ENCODE results near the gene CARS2. TPM values are rescaled to one million over a fixed set of nuclear protein-coding genes. Genes with fewer than 3 reads are reported as not detected.

Gene CARS2
- total RNA-seq, 3 donors from 2014 or later (not counting 1 experiment from before 2014, with no cell fraction given) = 65.3 to 77.3 (median 73.0) TPM

DNA sequence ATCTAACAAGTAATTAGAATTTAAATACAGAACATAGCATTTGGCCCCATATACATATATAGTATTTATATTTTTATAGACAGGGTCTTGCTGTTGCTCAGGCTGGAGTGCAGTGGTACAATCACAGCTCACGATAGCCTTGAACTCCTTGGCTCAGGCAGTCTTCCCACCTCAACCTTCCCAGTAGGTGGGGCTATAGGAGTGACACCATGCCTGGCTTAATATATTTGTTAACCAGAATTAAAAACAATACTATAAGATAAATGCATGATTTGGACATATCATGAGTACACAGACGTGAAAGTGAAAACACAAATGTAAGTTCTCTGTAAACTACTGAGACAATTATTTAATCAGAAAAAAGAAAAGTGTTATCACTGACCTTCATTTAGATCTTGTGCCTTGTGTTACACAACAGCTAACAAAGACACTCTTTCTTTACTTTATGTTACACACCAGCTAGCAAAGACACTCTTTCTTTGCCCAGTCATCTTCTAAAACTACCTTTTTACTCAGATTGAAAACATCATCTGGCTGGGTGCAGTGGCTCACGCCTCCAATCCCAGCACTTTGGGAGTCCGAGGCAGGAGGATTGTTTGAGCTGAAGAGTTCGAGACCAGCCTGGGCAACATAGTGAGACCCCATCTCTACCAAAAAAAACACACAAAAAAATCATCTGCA is 22.6 kb downstream of the CARS2 start:
- H3K27me3 ChIP-seq (ENCODE audit: control insufficient read depth, insufficient read depth, low read length) = no peaks in the 10 kb centered on the region
- peaks cover 6% of the 10 kb centered on the region for H3K36me3 Mint-ChIP-seq
- no peaks in the 10 kb centered on the region for H3K9me3 ChIP-seq (ENCODE audit: control insufficient read depth, insufficient read depth, low read length)
- H3K9me3 Mint-ChIP-seq = no peaks in the 10 kb centered on the region
- H3K27ac Mint-ChIP-seq = no peak overlapping the region
- intact Hi-C loops (cut with micrococcal nuclease) = loop anchor here (1.0 kb wide), 1 partner anchor 136 kb away; no protein-coding TSS in a partner anchor
- WGBS (ENCODE audit: insufficient coverage) = 100% methylated on average over 3 of the region's 5 CpGs
- TF ChIP-seq, protein P1, sequence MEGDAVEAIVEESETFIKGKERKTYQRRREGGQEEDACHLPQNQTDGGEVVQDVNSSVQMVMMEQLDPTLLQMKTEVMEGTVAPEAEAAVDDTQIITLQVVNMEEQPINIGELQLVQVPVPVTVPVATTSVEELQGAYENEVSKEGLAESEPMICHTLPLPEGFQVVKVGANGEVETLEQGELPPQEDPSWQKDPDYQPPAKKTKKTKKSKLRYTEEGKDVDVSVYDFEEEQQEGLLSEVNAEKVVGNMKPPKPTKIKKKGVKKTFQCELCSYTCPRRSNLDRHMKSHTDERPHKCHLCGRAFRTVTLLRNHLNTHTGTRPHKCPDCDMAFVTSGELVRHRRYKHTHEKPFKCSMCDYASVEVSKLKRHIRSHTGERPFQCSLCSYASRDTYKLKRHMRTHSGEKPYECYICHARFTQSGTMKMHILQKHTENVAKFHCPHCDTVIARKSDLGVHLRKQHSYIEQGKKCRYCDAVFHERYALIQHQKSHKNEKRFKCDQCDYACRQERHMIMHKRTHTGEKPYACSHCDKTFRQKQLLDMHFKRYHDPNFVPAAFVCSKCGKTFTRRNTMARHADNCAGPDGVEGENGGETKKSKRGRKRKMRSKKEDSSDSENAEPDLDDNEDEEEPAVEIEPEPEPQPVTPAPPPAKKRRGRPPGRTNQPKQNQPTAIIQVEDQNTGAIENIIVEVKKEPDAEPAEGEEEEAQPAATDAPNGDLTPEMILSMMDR (IDR thresholded peaks at IDR 0.05) = peak; percentile 80
- H3K4me1 ChIP-seq (ENCODE audit: control insufficient read depth, insufficient read depth, low read length) = peaks cover 4% of the 10 kb centered on the region
- H3K36me3 ChIP-seq (ENCODE audit: control insufficient read depth, insufficient read depth, low read length) = peaks cover 59% of the 10 kb centered on the region
- H3K4me3 Mint-ChIP-seq = no peak overlapping the region
- ATAC-seq (peak in 2 of 3 donors; percentile 74 to 82), DNase-seq (peak in 1 of 2 donors; percentile 56)
- H3K4me1 Mint-ChIP-seq = peaks cover 0 to under 1% of the 10 kb centered on the region in 2 donors
- no peaks in the 10 kb centered on the region for H3K27me3 Mint-ChIP-seq (ENCODE audit: low read depth in 2 of 2)
- no peak overlapping the region for H3K4me3 ChIP-seq (ENCODE audit: low read length)
- no peak overlapping the region for H3K27ac ChIP-seq (ENCODE audit: low read length)

DNA sequence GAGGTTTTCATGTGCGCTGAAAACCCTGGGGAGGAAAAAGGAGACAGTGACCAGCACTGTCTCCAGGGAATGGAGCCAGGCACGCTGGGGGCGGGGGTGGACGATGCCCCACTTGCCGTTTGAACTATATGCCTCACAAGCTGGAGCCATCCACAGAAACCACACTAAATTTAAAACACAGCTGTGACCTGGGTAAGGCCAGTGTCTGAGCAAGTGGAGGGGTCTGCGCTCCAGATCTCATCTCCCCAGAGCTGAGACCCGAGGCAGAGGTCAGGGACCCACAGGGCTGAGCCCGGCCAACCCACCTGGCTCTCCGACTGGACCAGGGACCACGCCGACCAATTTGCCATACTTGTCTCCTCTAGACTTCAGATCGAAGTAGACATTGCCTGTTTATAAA is 23.2 kb downstream of the CARS2 start:
- no peaks in the 10 kb centered on the region for H3K9me3 ChIP-seq (ENCODE audit: control insufficient read depth, insufficient read depth, low read length)
- H3K4me3 ChIP-seq (ENCODE audit: low read length) = no peak overlapping the region
- intact Hi-C loops (cut with micrococcal nuclease) = loop anchor here (1.0 kb wide), 1 partner anchor 137 kb away; no protein-coding TSS in a partner anchor
- H3K27me3 Mint-ChIP-seq (ENCODE audit: low read depth in 2 of 2) = no peaks in the 10 kb centered on the region
- no peak overlapping the region for H3K27ac Mint-ChIP-seq
- H3K9me3 Mint-ChIP-seq = no peaks in the 10 kb centered on the region
- H3K4me3 Mint-ChIP-seq = no peak overlapping the region
- peaks cover 6% of the 10 kb centered on the region for H3K4me1 ChIP-seq (ENCODE audit: control insufficient read depth, insufficient read depth, low read length)
- H3K4me1 Mint-ChIP-seq = peaks cover 0 to 6% of the 10 kb centered on the region in 2 donors
- H3K27ac ChIP-seq (ENCODE audit: low read length) = no peak overlapping the region
- peaks cover 6% of the 10 kb centered on the region for H3K36me3 Mint-ChIP-seq
- no peaks in the 10 kb centered on the region for H3K27me3 ChIP-seq (ENCODE audit: control insufficient read depth, insufficient read depth, low read length)
- no peak for DNase-seq
- TF ChIP-seq, protein P1 (IDR thresholded peaks at IDR 0.05) = no peak
- H3K36me3 ChIP-seq (ENCODE audit: control insufficient read depth, insufficient read depth, low read length) = peaks cover 64% of the 10 kb centered on the region
- WGBS (ENCODE audit: insufficient coverage) = 93% methylated on average over 12 of the region's 12 CpGs
- ATAC-seq = no peak

DNA sequence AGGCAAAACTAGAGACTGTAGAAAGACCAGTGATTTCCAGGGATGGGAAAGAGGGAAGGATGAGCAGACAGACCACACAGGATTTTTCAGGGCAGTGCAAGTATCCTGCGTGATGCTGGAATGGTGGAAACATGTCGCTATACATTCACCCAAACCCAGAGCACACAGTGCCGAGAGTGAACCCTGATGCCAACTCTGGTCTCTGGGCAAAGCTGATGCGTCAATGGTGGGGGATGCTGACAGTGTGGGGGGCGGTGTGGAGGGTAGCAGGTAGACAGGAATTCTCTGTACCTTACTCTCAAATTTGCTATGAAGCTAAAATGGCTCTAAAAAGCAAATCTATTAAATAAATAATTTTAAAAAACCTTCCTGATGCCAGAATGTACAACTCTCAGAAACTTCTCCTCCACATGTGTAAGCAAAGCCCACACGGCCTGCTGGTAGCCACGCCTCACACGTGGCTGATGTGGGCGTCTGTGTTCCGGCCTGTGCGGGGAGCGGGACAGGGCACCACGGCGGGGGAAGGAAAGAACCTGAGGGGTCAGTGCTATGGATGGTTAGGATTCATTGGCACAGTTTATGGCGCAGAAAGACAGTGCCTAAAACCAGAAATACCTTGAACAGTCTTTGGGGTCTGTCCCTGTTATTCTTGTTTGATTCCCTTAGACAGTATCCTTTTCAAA is 23.9 kb downstream of the CARS2 start:
- DNase-seq (no peak), ATAC-seq (no peak)
- Mint-ChIP-seq H3K36me3 (peaks cover 6% of the 10 kb centered on the region), H3K4me3 (no peak overlapping the region), H3K27me3 (ENCODE audit: low read depth in 2 of 2) (no peaks in the 10 kb centered on the region), H3K27ac (no peak overlapping the region), H3K4me1 (peaks cover 4 to 6% of the 10 kb centered on the region in 2 donors), H3K9me3 (no peaks in the 10 kb centered on the region)
- no peaks in the 10 kb centered on the region for H3K9me3 ChIP-seq (ENCODE audit: control insufficient read depth, insufficient read depth, low read length)
- 81% methylated on average over 12 of the region's 15 CpGs for WGBS (ENCODE audit: insufficient coverage)
- H3K4me1 ChIP-seq (ENCODE audit: control insufficient read depth, insufficient read depth, low read length) = peaks cover 10% of the 10 kb centered on the region
- peaks cover 62% of the 10 kb centered on the region for H3K36me3 ChIP-seq (ENCODE audit: control insufficient read depth, insufficient read depth, low read length)
- H3K27me3 ChIP-seq (ENCODE audit: control insufficient read depth, insufficient read depth, low read length) = no peaks in the 10 kb centered on the region
- H3K4me3 ChIP-seq (ENCODE audit: low read length) = no peak overlapping the region
- H3K27ac ChIP-seq (ENCODE audit: low read length) = no peak overlapping the region
- TF ChIP-seq, protein P1 (IDR thresholded peaks at IDR 0.05) = no peak
- intact Hi-C loops (cut with micrococcal nuclease) = no loop called here

All from natural killer cell (primary cell).